Prostate gland (tissue), 2 donors: ENCODE data around the gene HTR7.

ENCODE experiments used
- POLR2A ChIP-seq: fragments of 450-650 bp; IDR thresholded peaks from one replicate; pipeline ENCODE4 v1.6.1; 2016; ENCODE audit warnings: antibody characterized with exemption, mild to moderate bottlenecking
- POLR2AphosphoS5 ChIP-seq: sonication (generic); formaldehyde crosslinking; IDR thresholded peaks from one replicate; pipeline ENCODE4 v1.6.1; 2017; ENCODE audit warnings: antibody characterized with exemption
- TF ChIP-seq, protein P1 (sequence below), 4 experiments: fragments of 200-600 bp in 2 of 4; fragments of 450-650 bp in 2 of 4; sonication (generic) in 2 of 4; IDR thresholded peaks; 1 replicate in 3 of 4; 2 replicates in 1 of 4; pipeline ENCODE4 v1.5.1; 2016 to 2019; ENCODE audit warnings: antibody characterized with exemption in 4 of 4, mild to moderate bottlenecking in 2 of 4, moderate library complexity in 2 of 4

GRCh38 chr10:90746829-90747228 is 111.0 kb downstream of the HTR7 start:
- TF ChIP-seq, protein P1, sequence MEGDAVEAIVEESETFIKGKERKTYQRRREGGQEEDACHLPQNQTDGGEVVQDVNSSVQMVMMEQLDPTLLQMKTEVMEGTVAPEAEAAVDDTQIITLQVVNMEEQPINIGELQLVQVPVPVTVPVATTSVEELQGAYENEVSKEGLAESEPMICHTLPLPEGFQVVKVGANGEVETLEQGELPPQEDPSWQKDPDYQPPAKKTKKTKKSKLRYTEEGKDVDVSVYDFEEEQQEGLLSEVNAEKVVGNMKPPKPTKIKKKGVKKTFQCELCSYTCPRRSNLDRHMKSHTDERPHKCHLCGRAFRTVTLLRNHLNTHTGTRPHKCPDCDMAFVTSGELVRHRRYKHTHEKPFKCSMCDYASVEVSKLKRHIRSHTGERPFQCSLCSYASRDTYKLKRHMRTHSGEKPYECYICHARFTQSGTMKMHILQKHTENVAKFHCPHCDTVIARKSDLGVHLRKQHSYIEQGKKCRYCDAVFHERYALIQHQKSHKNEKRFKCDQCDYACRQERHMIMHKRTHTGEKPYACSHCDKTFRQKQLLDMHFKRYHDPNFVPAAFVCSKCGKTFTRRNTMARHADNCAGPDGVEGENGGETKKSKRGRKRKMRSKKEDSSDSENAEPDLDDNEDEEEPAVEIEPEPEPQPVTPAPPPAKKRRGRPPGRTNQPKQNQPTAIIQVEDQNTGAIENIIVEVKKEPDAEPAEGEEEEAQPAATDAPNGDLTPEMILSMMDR (IDR thresholded peaks at IDR 0.05), result no peak
- no peak for TF ChIP-seq POLR2A
- no peak for TF ChIP-seq POLR2AphosphoS5
